Neural cell (in vitro differentiated cells): ENCODE measurements around the gene PDHX. TPM values are rescaled to one million over a fixed set of nuclear protein-coding genes. Genes with fewer than 3 reads are reported as not detected.

Source experiments
- H2AFZ ChIP-seq: fragments of 200-600, 300-800 bp; sonication (generic), shearing (Covaris generic); 2 replicates; pipeline ENCODE4 v1.6.0; 2014; ENCODE audit warnings: low read depth, mild to moderate bottlenecking, antibody characterized with exemption, low read length, moderate library complexity
- H3F3A ChIP-seq: fragments of 200-600 bp; shearing (Covaris generic); 2 replicates; pipeline ENCODE4 v1.6.1; 2016; ENCODE audit warnings: mild to moderate bottlenecking, moderate library complexity, mixed read lengths, antibody characterized with exemption, low read length; ENCODE audit not compliant: insufficient read depth, poor library complexity, severe bottlenecking
- H3K27ac ChIP-seq: fragments of 200-600, 300-800 bp; sonication (generic), shearing (Covaris generic); 2 replicates; pipeline ENCODE4 v1.5.1; 2014; ENCODE audit warnings: mild to moderate bottlenecking, low read length, moderate library complexity
- H3K27me3 ChIP-seq: fragments of 300-800, 200-600 bp; sonication (generic), shearing (Covaris generic); 2 replicates; pipeline ENCODE4 v1.6.0; 2014; ENCODE audit warnings: mild to moderate bottlenecking, low read depth, low read length, moderate library complexity; ENCODE audit not compliant: insufficient read depth
- H3K36me3 ChIP-seq: fragments of 300-800, 200-600 bp; sonication (generic), shearing (Covaris generic); 2 replicates; pipeline ENCODE4 v1.5.1; 2014; ENCODE audit warnings: mild to moderate bottlenecking, antibody characterized with exemption, low read length, moderate library complexity; ENCODE audit not compliant: insufficient read depth
- H3K4me2 ChIP-seq: fragments of 300-800, 200-600 bp; sonication (generic), shearing (Covaris generic); 2 replicates; pipeline ENCODE4 v1.6.0; 2014; ENCODE audit warnings: mild to moderate bottlenecking, low read length
- H3K4me3 ChIP-seq: fragments of 300-800, 200-600 bp; sonication (generic), shearing (Covaris generic); 2 replicates; pipeline ENCODE4 v1.5.1; 2014; ENCODE audit warnings: mild to moderate bottlenecking, low read length, moderate library complexity
- H3K79me2 ChIP-seq: fragments of 200-600 bp; shearing (Covaris generic); replicated peaks from 2 replicates; pipeline ENCODE4 v1.6.0; 2014; ENCODE audit warnings: mild to moderate bottlenecking, low read length, moderate library complexity; ENCODE audit not compliant: insufficient read depth
- H3K9ac ChIP-seq: fragments of 300-800, 200-600 bp; sonication (generic), shearing (Covaris generic); 2 replicates; pipeline ENCODE4 v1.6.1; 2016; ENCODE audit warnings: mild to moderate bottlenecking, low read length, mixed read lengths
- H3K9me2 ChIP-seq: fragments of 200-600 bp; shearing (Covaris generic); 2 replicates; pipeline ENCODE4 v1.6.1; 2016; ENCODE audit warnings: mild to moderate bottlenecking, low read length, mixed read lengths; ENCODE audit not compliant: insufficient read depth
- H3K9me3 ChIP-seq: fragments of 200-600, 300-800 bp; sonication (generic), shearing (Covaris generic); 2 replicates; pipeline ENCODE4 v1.6.1; 2016; ENCODE audit warnings: mild to moderate bottlenecking, mixed run types, low read length, moderate library complexity, mixed read lengths
- H4K20me1 ChIP-seq: fragments of 200-600 bp; shearing (Covaris generic); 2 replicates; pipeline ENCODE4 v1.6.1; 2016; ENCODE audit warnings: mild to moderate bottlenecking, mixed run types; ENCODE audit not compliant: insufficient read depth
- EP300 ChIP-seq: fragments of 450-650 bp; conservative IDR thresholded peaks from 2 replicates; pipeline ENCODE4 v1.6.1; 2014; ENCODE audit warnings: antibody characterized with exemption, mild to moderate bottlenecking, moderate library complexity; ENCODE audit not compliant: poor library complexity, severe bottlenecking
- EZH2 ChIP-seq: fragments of 200-600, 300-800 bp; shearing (Covaris generic), sonication (generic); IDR thresholded peaks from 2 replicates; pipeline ENCODE4 v1.6.1; 2014; ENCODE audit warnings: antibody characterized with exemption, low read length, borderline replicate concordance, mild to moderate bottlenecking; ENCODE audit not compliant: insufficient read depth, poor library complexity, severe bottlenecking
- MXI1 ChIP-seq: fragments of 450-650 bp; conservative IDR thresholded peaks from 2 replicates; pipeline ENCODE4 v1.6.1; 2014; ENCODE audit warnings: antibody characterized with exemption, mild to moderate bottlenecking; ENCODE audit not compliant: poor library complexity, severe bottlenecking
- POLR2AphosphoS5 ChIP-seq: IDR thresholded peaks from 2 replicates; pipeline ENCODE4 v1.6.1; 2012
- RAD21 ChIP-seq: fragments of 450-650 bp; conservative IDR thresholded peaks from 2 replicates; pipeline ENCODE4 v1.6.1; 2014; ENCODE audit warnings: antibody characterized with exemption, mild to moderate bottlenecking, moderate library complexity
- REST ChIP-seq: IDR thresholded peaks from 2 replicates; pipeline ENCODE4 v1.6.1; 2012; ENCODE audit warnings: borderline replicate concordance
- SMC3 ChIP-seq: fragments of 450-650 bp; conservative IDR thresholded peaks from 2 replicates; pipeline ENCODE4 v1.6.1; 2014; ENCODE audit warnings: antibody characterized with exemption, mild to moderate bottlenecking, moderate library complexity; ENCODE audit not compliant: poor library complexity
- TAF1 ChIP-seq: IDR thresholded peaks from 2 replicates; pipeline ENCODE4 v1.6.1; 2012; ENCODE audit warnings: low read depth
- polyA plus RNA-seq: library from polyadenylated mRNA; depleted of rRNA; stranded (reverse); fragments of >200 nt; gene quantifications from 2 replicates; pipeline ENCODE4 v1.2.3, GENCODE V29; 2014
- TF ChIP-seq, protein P1 (sequence below): fragments of 450-650 bp; IDR thresholded peaks from 2 replicates; pipeline ENCODE4 v1.5.1; 2014; ENCODE audit warnings: antibody characterized with exemption, mild to moderate bottlenecking, moderate library complexity; ENCODE audit not compliant: poor library complexity, severe bottlenecking

The PDHX gene
- polyA plus RNA-seq, 1 donor from 2014 or later, result 59.8 TPM

GRCh38 chr11:35013514-35014233 is 97.3 kb downstream of the PDHX start:
- H4K20me1 ChIP-seq, result no peaks in the 10 kb centered on the region
- no peak overlapping the region for H2AFZ ChIP-seq
- H3K36me3 ChIP-seq, result no peaks in the 10 kb centered on the region
- H3K79me2 ChIP-seq, result no peaks in the 10 kb centered on the region
- no peak overlapping the region for H3K4me2 ChIP-seq
- no peaks in the 10 kb centered on the region for H3F3A ChIP-seq
- H3K4me3 ChIP-seq, result no peak overlapping the region
- H3K9me2 ChIP-seq, result no peaks in the 10 kb centered on the region
- H3K9me3 ChIP-seq, result no peaks in the 10 kb centered on the region
- H3K9ac ChIP-seq, result no peak overlapping the region
- no peaks in the 10 kb centered on the region for H3K27me3 ChIP-seq
- no peak for TF ChIP-seq MXI1
- TF ChIP-seq EZH2, result no peak
- TF ChIP-seq RAD21, result no peak
- no peak for TF ChIP-seq REST
- no peak for TF ChIP-seq SMC3
- TF ChIP-seq POLR2AphosphoS5, result no peak
- H3K27ac ChIP-seq, result no peak overlapping the region

DNA sequence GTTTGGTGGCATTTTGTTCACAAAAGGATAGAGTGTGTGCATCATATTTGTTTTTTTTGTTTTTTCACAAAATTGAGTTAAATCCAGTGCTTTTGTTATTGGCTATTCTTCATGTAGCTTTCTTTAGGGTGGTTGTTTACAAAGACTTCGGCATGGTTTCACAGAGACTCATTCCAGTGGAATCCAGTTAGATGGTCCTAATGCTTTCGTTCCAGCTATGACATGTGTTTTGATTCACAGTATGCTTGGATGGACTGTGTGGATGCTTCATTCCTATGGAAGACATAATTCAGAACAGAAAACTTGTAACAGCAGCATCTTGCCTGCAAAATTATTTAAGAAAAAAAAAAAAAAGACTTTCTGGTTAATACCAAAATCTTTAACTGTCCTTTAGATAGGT is 97.9 kb downstream of the PDHX start:
- Histone ChIP-seq H3K9ac (no peak overlapping the region), H2AFZ (no peak overlapping the region), H3K9me3 (no peaks in the 10 kb centered on the region), H4K20me1 (no peaks in the 10 kb centered on the region), H3K36me3 (no peaks in the 10 kb centered on the region), H3K4me3 (no peak overlapping the region), H3K79me2 (no peaks in the 10 kb centered on the region), H3F3A (no peaks in the 10 kb centered on the region), H3K27ac (no peak overlapping the region), H3K4me2 (no peak overlapping the region), H3K27me3 (no peaks in the 10 kb centered on the region), H3K9me2 (no peaks in the 10 kb centered on the region)
- TF ChIP-seq REST (no peak), EZH2 (no peak), RAD21 (no peak), TAF1 (no peak), MXI1 (no peak), SMC3 (no peak), POLR2AphosphoS5 (no peak), EP300 (no peak)
- TF ChIP-seq, protein P1, sequence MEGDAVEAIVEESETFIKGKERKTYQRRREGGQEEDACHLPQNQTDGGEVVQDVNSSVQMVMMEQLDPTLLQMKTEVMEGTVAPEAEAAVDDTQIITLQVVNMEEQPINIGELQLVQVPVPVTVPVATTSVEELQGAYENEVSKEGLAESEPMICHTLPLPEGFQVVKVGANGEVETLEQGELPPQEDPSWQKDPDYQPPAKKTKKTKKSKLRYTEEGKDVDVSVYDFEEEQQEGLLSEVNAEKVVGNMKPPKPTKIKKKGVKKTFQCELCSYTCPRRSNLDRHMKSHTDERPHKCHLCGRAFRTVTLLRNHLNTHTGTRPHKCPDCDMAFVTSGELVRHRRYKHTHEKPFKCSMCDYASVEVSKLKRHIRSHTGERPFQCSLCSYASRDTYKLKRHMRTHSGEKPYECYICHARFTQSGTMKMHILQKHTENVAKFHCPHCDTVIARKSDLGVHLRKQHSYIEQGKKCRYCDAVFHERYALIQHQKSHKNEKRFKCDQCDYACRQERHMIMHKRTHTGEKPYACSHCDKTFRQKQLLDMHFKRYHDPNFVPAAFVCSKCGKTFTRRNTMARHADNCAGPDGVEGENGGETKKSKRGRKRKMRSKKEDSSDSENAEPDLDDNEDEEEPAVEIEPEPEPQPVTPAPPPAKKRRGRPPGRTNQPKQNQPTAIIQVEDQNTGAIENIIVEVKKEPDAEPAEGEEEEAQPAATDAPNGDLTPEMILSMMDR, result no peak
